Activated gamma-delta T cell treated with Interleukin-2 at 50 U/mL for 16 hours (primary cell): ENCODE data around the gene LRRC57.

Source experiments
- DNase-seq: peaks from one replicate; pipeline ENCODE4 v3.0.0-alpha.2; 2020

Gene LRRC57

GRCh38 chr15:42549741-42550392, 1.3 kb upstream of the LRRC57 start:
- no peak for DNase-seq

- no peak for DNase-seq
These were observed 469 bp upstream of the LRRC57 start for GRCh38 chr15:42549032-42549491.

- DNase-seq: no peak
These were observed 710 bp downstream of the LRRC57 start for GRCh38 chr15:42547918-42548248.

GRCh38 chr15:42544853-42545629, 3.6 kb downstream of the LRRC57 start:
- no peak for DNase-seq

- no peak for DNase-seq
These were observed 15.3 kb downstream of the LRRC57 start for GRCh38 chr15:42533246-42533645.

GRCh38 chr15:42528970-42529369, 19.6 kb downstream of the LRRC57 start:
- no peak for DNase-seq

- DNase-seq: no peak
These were observed 25.3 kb downstream of the LRRC57 start for GRCh38 chr15:42523331-42523730.

- DNase-seq: no peak
These were observed 37.6 kb downstream of the LRRC57 start for GRCh38 chr15:42511007-42511391.

- no peak for DNase-seq
These were observed 38.2 kb downstream of the LRRC57 start for GRCh38 chr15:42510258-42511006.

- DNase-seq: no peak
These were observed 40.3 kb downstream of the LRRC57 start for GRCh38 chr15:42508263-42508690.

- DNase-seq: no peak
These were observed 41.1 kb downstream of the LRRC57 start for GRCh38 chr15:42507514-42507913.

- no peak for DNase-seq
These were observed 44.0 kb downstream of the LRRC57 start for GRCh38 chr15:42504631-42505030.

GRCh38 chr15:42503825-42504224, 44.8 kb downstream of the LRRC57 start:
- DNase-seq: no peak

- no peak for DNase-seq
These were observed 46.1 kb downstream of the LRRC57 start for GRCh38 chr15:42502477-42502876.

- DNase-seq: no peak
These were observed 48.6 kb downstream of the LRRC57 start for GRCh38 chr15:42499858-42500609.

- no peak for DNase-seq
These were observed 50.2 kb downstream of the LRRC57 start for GRCh38 chr15:42498212-42499068.

GRCh38 chr15:42495361-42496212, 53.0 kb downstream of the LRRC57 start, which contains the start of gene SNAP23:
Gene SNAP23 (plus strand): TSS chr15:42495634. CDS start chr15:42511847, 16,213 bp downstream.
- peak; percentile 76 for DNase-seq

GRCh38 chr15:42494998-42495360, 53.6 kb downstream of the LRRC57 start:
- peak; percentile 11 for DNase-seq

GRCh38 chr15:42493679-42494078, 54.9 kb downstream of the LRRC57 start:
- no peak for DNase-seq

- DNase-seq: no peak
These were observed 56.9 kb downstream of the LRRC57 start for GRCh38 chr15:42491539-42492225.
